T-cell (primary cell): ENCODE data around the gene CTDP1. TPM values are rescaled to one million over a fixed set of nuclear protein-coding genes. Genes with fewer than 3 reads are reported as not detected.

Experiments
- ATAC-seq, 4 experiments: fragments of 200-7000 bp in 3 of 4; fragments of 150-1000 bp in 1 of 4; cut with Tn5 transposase; replicated peaks in 1 of 4; 1 replicate in 3 of 4; 2 replicates in 1 of 4; pipeline ENCODE4 v1.10.0; 2021; ENCODE audit warnings: moderate library complexity in 3 of 4, mild to moderate bottlenecking in 2 of 4, moderate number of reproducible peaks in 1 of 4
- CTCF ChIA-PET, 2 donors: fragments of 300-600 bp; sonication (Branson Sonifier 250); formaldehyde crosslinking; loops; one replicate each; lab custom pipeline; 2022; ENCODE audit warnings: antibody characterized with exemption in 2 of 2; lab: Charles Lee
- POLR2A ChIA-PET, 2 donors: fragments of 300-600 bp; sonication (Branson Sonifier 250); formaldehyde crosslinking; loops; one replicate each; lab custom pipeline; 2022; ENCODE audit warnings: antibody characterized with exemption in 2 of 2; lab: Charles Lee
- DNase-seq, 35 experiments: peaks; one replicate each; pipeline versions ENCODE4 v3.0.0 to v3.0.0-alpha.2; 2013 to 2023
- H3K27ac ChIP-seq: one replicate; pipeline ENCODE4 v1.5.1; 2013; ENCODE audit warnings: low read length
- H3K27me3 ChIP-seq, 2 experiments: replicated peaks in 1 of 2; 1 replicate in 1 of 2; 2 replicates in 1 of 2; pipeline versions ENCODE4 v1.6.1 to v1.7.0; 2013; ENCODE audit warnings: low read length in 1 of 2, mixed read lengths in 1 of 2; ENCODE audit not compliant: control insufficient read depth in 2 of 2, insufficient read depth in 2 of 2; ENCODE audit errors: extremely low read depth in 1 of 2
- H3K36me3 ChIP-seq, 2 donors: 1 replicate in 1 of 2; 2 replicates in 1 of 2; pipeline versions ENCODE4 v1.6.1 to v1.7.0; 2013; ENCODE audit warnings: low read length in 1 of 2; ENCODE audit not compliant: control insufficient read depth in 2 of 2, insufficient read depth in 1 of 2; ENCODE audit errors: extremely low read depth in 1 of 2
- H3K4me1 ChIP-seq, 2 experiments: 1 replicate in 1 of 2; 2 replicates in 1 of 2; pipeline versions ENCODE4 v1.6.1 to v1.7.0; 2013; ENCODE audit warnings: low read length in 2 of 2, mixed read lengths in 1 of 2; ENCODE audit not compliant: insufficient read depth in 2 of 2, control insufficient read depth in 1 of 2; ENCODE audit errors: extremely low read depth in 1 of 2
- H3K4me3 ChIP-seq, 2 donors: 1 replicate in 1 of 2; 2 replicates in 1 of 2; pipeline versions ENCODE4 v1.5.1 to v1.7.0; 2013; ENCODE audit warnings: mild to moderate bottlenecking in 2 of 2, low read length in 1 of 2, moderate library complexity in 1 of 2; ENCODE audit not compliant: control insufficient read depth in 1 of 2; ENCODE audit errors: extremely low read depth in 1 of 2
- H3K9me3 ChIP-seq: 2 replicates; pipeline ENCODE4 v1.7.0; 2013
- H3K27ac Mint-ChIP-seq, 2 donors: one replicate each; pipeline ENCODE4 v1.8.0; 2020 to 2021; ENCODE audit warnings: mild to moderate bottlenecking in 2 of 2, mixed read lengths in 2 of 2
- H3K27me3 Mint-ChIP-seq, 2 donors: one replicate each; pipeline ENCODE4 v1.8.0; 2021 to 2022; ENCODE audit warnings: mixed read lengths in 2 of 2
- H3K36me3 Mint-ChIP-seq: one replicate; pipeline ENCODE4 v1.8.0; 2021; ENCODE audit warnings: mixed read lengths
- H3K4me1 Mint-ChIP-seq, 3 donors: one replicate each; pipeline ENCODE4 v1.8.0; 2020 to 2022; ENCODE audit warnings: mixed read lengths in 3 of 3, mild to moderate bottlenecking in 1 of 3
- H3K4me3 Mint-ChIP-seq, 3 donors: one replicate each; pipeline ENCODE4 v1.8.0; 2020 to 2022; ENCODE audit warnings: mild to moderate bottlenecking in 3 of 3, mixed read lengths in 3 of 3, moderate library complexity in 3 of 3
- H3K9me3 Mint-ChIP-seq, 3 donors: one replicate each; pipeline ENCODE4 v1.8.0; 2020 to 2022; ENCODE audit warnings: mixed read lengths in 3 of 3
- WGBS: methylation state at CpG from one replicate; pipeline ENCODE4 v1.1.5; 2013; ENCODE audit warnings: missing lambda C conversion rate; ENCODE audit not compliant: insufficient coverage; 5-methylcytosine and 5-hydroxymethylcytosine counted together
- total RNA-seq, 35 experiments: library from RNA in 6 of 35; stranded (reverse) in 6 of 35; fragments of 120-200 nt in 1 of 35; gene quantifications; one replicate each; pipeline versions ENCODE4 v1.2.1 to v1.2.4 and lab custom pipeline; 2013 to 2026

CTDP1 gene
- total RNA-seq, 5 donors from 2014 or later (not counting 1 experiment from before 2014, with no cell fraction given) = 46.3 to 78.0 (median 49.4) TPM

GRCh38 chr18:79787865-79788733 lies 108.5 kb downstream of the CTDP1 start:
- H3K27ac Mint-ChIP-seq = no peak overlapping the region
- ChIA-PET CTCF (no interaction called here), POLR2A (interaction anchor here in 1 of 2 donors (0.6 kb wide), 1 partner anchor 876 kb away, joined by 3 read pairs; no protein-coding TSS in a partner anchor)
- Histone ChIP-seq H3K4me1 (peaks cover 0 to 3% of the 10 kb centered on the region in 2 experiments), H3K9me3 (no peaks in the 10 kb centered on the region), H3K36me3 (no peaks in the 10 kb centered on the region), H3K27ac (no peak overlapping the region), H3K27me3 (peaks cover 0 to 82% of the 10 kb centered on the region in 2 experiments), H3K4me3 (no peak overlapping the region)
- H3K27me3 Mint-ChIP-seq = peaks cover 61 to 66% of the 10 kb centered on the region in 2 donors
- ATAC-seq (no peak), DNase-seq (no peak)
- 12% methylated on average over 92 of the region's 106 CpGs for WGBS
- no peaks in the 10 kb centered on the region for H3K36me3 Mint-ChIP-seq
- no peak overlapping the region for H3K4me3 Mint-ChIP-seq
- peaks cover 8 to 21% (median 12%) of the 10 kb centered on the region in 3 donors for H3K4me1 Mint-ChIP-seq
- H3K9me3 Mint-ChIP-seq = no peaks in the 10 kb centered on the region

GRCh38 chr18:79788734-79789085 lies 109.1 kb downstream of the CTDP1 start:
- Histone ChIP-seq H3K4me1 (peaks cover 0 to 3% of the 10 kb centered on the region in 2 experiments), H3K4me3 (no peak overlapping the region), H3K27me3 (peaks cover 0 to 80% of the 10 kb centered on the region in 2 experiments), H3K27ac (no peak overlapping the region), H3K9me3 (no peaks in the 10 kb centered on the region), H3K36me3 (no peaks in the 10 kb centered on the region)
- Mint-ChIP-seq H3K9me3 (no peaks in the 10 kb centered on the region), H3K4me3 (no peak overlapping the region), H3K4me1 (peaks cover 8 to 21% (median 12%) of the 10 kb centered on the region in 3 donors), H3K27ac (no peak overlapping the region), H3K27me3 (peaks cover 60 to 69% of the 10 kb centered on the region in 2 donors), H3K36me3 (no peaks in the 10 kb centered on the region)
- 75% methylated on average over 15 of the region's 27 CpGs for WGBS
- no peak for DNase-seq
- ChIA-PET POLR2A (no interaction called here), CTCF (no interaction called here)
- ATAC-seq = no peak

- POLR2A ChIA-PET = no interaction called here
- H3K27ac ChIP-seq = no peak overlapping the region
- Mint-ChIP-seq H3K4me3 (no peak overlapping the region), H3K27me3 (peaks cover 55 to 69% of the 10 kb centered on the region in 2 donors), H3K36me3 (no peaks in the 10 kb centered on the region), H3K9me3 (no peaks in the 10 kb centered on the region), H3K27ac (no peak overlapping the region), H3K4me1 (peaks cover 8 to 21% (median 12%) of the 10 kb centered on the region in 3 donors)
- H3K27me3 ChIP-seq = peaks cover 0 to 76% of the 10 kb centered on the region in 2 experiments
- peaks cover 0 to 3% of the 10 kb centered on the region in 2 experiments for H3K4me1 ChIP-seq
- no peaks in the 10 kb centered on the region for H3K36me3 ChIP-seq
- ATAC-seq (no peak), DNase-seq (no peak)
- WGBS = 95% methylated on average over 43 of the region's 54 CpGs
- H3K9me3 ChIP-seq = no peaks in the 10 kb centered on the region
- CTCF ChIA-PET = no interaction called here
- no peak overlapping the region for H3K4me3 ChIP-seq
Measured at GRCh38 chr18:79789091-79789891, 109.7 kb downstream of the CTDP1 start.

- WGBS = 74% methylated on average over 38 of the region's 46 CpGs
- no peak overlapping the region for H3K4me3 Mint-ChIP-seq
- Histone ChIP-seq H3K4me3 (no peak overlapping the region), H3K4me1 (peaks cover 0 to 3% of the 10 kb centered on the region in 2 experiments), H3K27me3 (peaks cover 0 to 74% of the 10 kb centered on the region in 2 experiments), H3K9me3 (no peaks in the 10 kb centered on the region), H3K36me3 (no peaks in the 10 kb centered on the region), H3K27ac (no peak overlapping the region)
- peaks cover 60 to 70% of the 10 kb centered on the region in 2 donors for H3K27me3 Mint-ChIP-seq
- no peaks in the 10 kb centered on the region for H3K36me3 Mint-ChIP-seq
- H3K4me1 Mint-ChIP-seq = peaks cover 8 to 21% (median 12%) of the 10 kb centered on the region in 3 donors
- ChIA-PET POLR2A (no interaction called here), CTCF (no interaction called here)
- no peak for DNase-seq
- ATAC-seq = no peak
- no peak overlapping the region for H3K27ac Mint-ChIP-seq
- no peaks in the 10 kb centered on the region for H3K9me3 Mint-ChIP-seq
Measured at GRCh38 chr18:79789901-79790890, 110.6 kb downstream of the CTDP1 start.

- POLR2A ChIA-PET = no interaction called here
- CTCF ChIA-PET = no interaction called here
- H3K9me3 Mint-ChIP-seq = no peaks in the 10 kb centered on the region
- Histone ChIP-seq H3K27me3 (peaks cover 0 to 63% of the 10 kb centered on the region in 2 experiments), H3K4me3 (no peak overlapping the region), H3K27ac (no peak overlapping the region), H3K4me1 (peaks cover 0 to 3% of the 10 kb centered on the region in 2 experiments), H3K9me3 (no peaks in the 10 kb centered on the region), H3K36me3 (no peaks in the 10 kb centered on the region)
- peaks cover 61 to 72% of the 10 kb centered on the region in 2 donors for H3K27me3 Mint-ChIP-seq
- peak overlapping the region in 1 of 3 donors; percentile 37 for H3K4me3 Mint-ChIP-seq
- DNase-seq (peak in 3 of 35 experiments; percentile 3 to 37 (median 17)), ATAC-seq (peak in 1 of 4 experiments; percentile 31)
- peaks cover 8 to 21% (median 12%) of the 10 kb centered on the region in 3 donors for H3K4me1 Mint-ChIP-seq
- H3K36me3 Mint-ChIP-seq = no peaks in the 10 kb centered on the region
- H3K27ac Mint-ChIP-seq = no peak overlapping the region
- WGBS = 13% methylated on average over 16 of the region's 21 CpGs
Measured at GRCh38 chr18:79790996-79791972, 111.7 kb downstream of the CTDP1 start.
